Stimulated activated CD8-positive, alpha-beta memory T cell treated with anti-CD3 and anti-CD28 coated beads, Interleukin-2, amount 100 ng/mL, for 48 hours (primary cell): ENCODE data around the gene VMO1.
A peak's percentile ranks its signal among the peaks of the same experiment; 100 is the strongest.

Experiments
- DNase-seq, 2 donors: peaks; one replicate each; pipeline ENCODE4 v3.0.0-alpha.2; 2020; ENCODE audit warnings: low read depth in 2 of 2

Gene VMO1

DNA sequence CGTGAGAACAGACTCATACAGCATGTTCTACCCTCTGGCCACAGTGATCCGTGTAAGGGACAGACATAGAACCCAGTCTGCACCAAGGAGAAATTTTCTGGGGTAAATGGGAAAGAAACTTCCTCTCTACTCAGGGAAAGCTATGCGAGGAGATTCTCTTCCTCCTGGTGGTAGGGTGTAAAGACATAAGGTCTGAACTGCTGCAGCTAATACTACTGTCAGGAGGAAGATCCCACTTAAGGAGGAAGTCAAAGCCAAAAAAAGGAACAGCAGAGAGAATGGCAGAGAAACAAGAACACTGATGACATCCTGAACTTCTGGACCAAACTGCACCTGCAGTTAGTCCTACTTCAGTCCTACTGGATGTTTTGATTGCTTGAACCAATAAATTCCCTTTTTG lies 21.6 kb downstream of the VMO1 start:
- no peak for DNase-seq

DNA sequence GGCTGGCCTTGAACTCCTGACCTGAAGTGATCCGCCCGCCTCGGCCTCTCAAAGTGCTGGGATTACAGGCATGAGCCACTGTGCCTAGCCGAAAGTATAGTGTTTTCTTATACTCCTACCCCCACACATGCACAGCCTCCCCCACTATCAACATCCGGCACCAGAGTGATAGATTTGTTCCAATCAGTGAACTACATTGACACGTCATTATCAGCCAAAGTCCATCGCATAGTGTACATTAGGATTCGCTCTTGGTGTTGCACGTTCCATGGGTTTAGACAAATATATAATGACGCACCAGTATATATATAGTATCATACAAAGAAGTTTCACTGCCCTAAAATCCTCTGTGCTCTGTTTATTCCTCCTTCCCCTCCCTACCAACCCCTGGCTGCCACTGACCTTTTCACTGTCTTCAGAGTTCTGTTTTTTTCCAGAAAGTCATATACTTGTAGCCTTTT lies 26.4 kb downstream of the VMO1 start:
- DNase-seq, result no peak

DNA sequence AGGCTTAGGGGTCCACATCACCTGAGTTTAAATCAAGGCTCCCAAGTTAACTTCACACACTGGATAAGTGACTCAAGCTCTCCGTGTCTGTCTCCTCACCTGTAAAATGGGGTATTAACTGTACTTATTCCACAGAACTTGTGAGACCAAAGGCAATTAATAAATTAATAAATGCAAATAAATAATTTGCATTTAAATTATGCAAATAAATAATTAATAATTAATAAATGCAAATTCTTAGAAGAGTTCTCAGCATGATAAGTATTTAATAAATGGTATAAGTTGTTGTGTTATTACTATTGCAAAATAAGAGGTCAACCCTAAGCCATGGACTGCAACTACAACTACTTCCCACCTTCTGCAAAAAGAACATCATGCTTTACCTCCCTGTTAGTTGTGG lies 32.8 kb downstream of the VMO1 start:
- no peak for DNase-seq

DNA sequence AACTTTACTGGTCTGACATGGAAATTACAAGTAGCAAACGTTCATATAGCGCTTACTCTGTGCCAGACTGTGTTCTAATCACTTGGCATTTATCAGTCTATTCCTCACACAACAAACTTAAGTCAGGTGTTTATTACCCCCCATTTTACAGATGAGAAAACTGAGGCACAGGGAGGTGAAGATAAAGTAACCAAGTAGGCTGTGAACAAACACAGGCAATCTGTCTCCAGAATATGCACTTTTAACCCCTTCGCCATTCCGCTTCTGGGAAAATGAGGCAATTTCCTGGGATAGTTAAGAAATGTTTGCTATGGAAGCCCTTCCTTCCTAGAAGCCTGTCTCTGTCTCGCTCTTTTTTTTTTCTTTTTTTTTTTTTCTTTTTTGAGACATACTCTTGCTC lies 34.2 kb downstream of the VMO1 start:
- DNase-seq, result no peak

DNA sequence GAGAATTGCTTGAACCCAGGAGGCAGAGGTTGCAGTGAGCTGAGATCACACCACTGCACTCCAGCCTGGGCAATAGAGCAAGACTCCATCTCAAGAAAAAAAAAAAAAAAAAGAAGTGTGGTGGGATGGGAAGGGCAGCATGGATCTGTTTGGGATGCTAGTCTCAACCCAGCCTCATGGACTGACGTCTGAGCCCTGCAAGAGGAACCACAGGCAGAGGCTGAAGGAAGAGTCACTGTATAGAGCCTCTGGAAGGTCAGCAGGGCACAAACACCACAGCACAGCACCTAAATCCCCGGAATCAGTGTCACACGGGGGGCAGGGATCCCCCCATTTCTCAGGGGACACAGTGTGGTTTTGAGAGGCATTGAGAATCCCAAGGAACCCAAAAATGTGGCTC lies 35.6 kb downstream of the VMO1 start:
- DNase-seq, result no peak

DNA sequence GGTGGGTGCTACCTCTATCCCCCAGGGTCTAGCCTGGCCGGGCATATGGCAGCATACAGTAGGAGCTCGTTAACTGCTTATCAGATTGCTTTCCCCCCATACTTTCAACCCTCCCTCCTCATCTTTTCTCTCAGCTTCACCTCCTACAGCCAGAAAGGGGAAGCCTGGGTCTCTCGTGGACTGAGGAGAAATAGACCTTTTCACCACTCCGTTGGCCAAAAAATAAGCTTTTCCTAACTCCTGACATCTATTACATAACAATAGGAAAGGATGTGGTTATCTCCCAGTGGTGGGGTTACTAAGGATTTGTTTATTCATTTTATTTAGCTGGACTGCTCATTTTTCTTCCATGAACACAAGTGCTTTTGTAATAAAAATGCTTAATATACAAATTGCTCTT lies 37.5 kb downstream of the VMO1 start:
- no peak for DNase-seq

DNA sequence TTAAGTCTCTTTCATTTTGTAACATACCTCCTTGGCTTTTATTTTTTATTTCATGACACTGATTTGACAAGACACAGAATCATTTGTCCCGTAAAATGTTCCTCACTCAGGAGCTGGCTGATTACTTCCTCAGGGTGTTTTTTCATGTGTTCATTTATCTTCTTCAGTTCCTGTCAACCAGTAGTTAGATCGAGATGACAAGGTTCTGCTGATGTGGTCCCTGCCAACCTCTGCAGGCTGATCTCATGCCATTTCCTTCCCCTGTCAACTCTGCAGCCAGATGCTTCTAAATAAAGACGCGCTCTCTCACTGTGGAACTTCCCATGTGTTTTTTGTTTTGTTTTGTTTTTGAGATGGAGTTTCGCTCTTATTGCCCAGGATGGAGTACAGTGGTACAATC lies 38.3 kb downstream of the VMO1 start:
- no peak for DNase-seq

DNA sequence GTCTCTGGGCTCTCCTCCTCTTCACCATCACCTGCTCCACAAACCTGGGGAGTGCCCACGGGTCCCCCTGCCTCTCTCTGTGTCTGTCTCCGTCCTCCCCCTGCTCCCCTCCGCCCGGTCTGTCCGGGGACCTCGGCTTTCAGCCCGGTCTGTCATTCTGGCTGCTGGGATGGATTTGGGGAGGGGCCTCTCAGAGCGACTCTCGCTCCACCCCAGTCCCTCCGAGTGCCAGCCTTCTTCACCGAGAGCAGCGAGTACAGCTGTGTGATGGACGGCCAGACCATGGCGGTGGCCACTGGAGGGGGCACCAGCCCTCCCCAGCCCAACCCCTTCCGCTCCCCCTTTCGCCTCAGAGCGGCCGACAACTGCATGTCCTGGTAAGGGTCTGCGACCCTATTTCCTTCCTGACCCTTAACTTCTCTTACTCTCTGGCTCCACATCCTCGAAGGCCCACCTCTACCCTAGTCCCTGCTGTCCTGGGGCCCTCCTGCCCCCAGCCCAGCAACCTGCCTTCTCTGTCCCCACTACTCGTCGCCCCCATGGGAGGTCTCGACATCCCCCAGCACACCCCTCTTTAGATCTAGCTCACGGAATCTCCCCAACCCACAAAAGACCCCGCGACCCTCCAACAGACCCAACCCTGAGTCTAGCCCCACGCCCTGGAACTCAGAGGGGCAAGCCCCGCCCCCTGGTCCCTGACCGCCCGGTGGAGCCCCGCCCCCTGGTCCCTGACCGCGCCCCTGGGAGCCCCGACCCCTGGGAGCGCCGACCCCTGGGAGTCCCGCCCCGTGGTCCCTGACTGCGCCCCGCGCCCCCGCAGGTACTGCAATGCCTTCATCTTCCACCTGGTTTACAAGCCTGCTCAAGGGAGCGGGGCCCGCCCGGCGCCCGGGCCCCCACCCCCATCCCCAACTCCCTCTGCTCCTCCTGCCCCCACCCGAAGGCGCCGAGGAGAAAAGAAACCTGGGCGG lies 40.9 kb downstream of the VMO1 start:
- no peak for DNase-seq

DNA sequence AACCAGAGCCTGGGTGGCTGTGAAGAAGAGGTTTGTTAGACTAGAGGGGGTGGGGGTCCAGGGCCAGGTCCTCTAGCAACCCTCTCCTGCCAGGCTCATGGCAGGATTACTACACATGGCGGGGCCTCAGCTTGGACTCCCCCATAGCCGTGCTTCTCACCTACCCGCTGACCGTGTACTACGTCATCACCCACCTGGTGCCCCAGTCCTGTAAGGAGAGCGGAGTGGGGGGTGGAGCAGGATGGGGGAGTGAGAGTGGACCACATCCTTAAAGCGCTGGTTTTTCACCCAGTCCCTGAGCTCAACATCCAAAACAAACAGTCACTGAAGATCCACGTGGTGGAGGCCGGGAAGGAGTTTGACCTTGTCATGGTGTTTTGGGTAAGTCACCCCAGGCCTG lies 42.3 kb downstream of the VMO1 start:
- DNase-seq, result no peak

DNA sequence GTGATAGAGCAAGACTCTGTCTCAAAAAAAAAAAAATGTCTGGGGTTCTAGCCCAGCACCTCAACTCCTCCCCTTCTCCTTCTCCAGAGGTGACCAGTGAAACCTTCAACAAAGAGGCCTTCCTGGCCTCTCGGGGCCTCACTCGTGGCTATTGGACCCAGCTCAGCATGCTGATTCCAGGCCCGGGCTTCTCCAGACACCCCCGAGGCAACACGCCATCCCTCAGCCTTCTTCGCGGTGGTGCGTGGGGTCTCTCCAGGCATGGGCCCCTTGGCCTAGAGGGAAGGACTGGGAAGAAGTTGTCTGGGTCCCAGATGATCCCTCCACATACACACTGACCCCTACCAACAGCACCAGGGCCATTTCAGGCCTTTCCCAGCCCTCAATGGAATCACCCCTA lies 42.9 kb downstream of the VMO1 start:
- no peak for DNase-seq

DNA sequence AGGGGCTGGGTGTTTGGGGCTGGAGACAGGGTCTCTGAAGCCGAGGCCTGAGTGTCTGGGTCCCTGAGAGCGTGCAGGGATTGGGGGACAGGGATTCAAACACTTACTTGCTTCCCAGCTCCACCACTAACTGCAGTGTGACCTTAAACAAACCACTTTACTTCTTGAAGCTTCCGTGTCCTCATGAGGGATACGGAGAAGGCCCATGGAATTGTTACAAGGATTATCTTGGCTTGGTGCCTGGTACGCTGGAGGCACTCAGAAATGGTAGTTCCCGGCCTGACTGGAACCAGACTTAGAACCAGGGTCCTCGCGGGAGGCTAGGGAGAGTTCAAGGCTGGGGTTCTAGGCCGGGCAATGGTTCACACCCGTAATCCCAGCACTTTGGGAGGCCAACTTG lies 43.5 kb downstream of the VMO1 start:
- no peak for DNase-seq

DNA sequence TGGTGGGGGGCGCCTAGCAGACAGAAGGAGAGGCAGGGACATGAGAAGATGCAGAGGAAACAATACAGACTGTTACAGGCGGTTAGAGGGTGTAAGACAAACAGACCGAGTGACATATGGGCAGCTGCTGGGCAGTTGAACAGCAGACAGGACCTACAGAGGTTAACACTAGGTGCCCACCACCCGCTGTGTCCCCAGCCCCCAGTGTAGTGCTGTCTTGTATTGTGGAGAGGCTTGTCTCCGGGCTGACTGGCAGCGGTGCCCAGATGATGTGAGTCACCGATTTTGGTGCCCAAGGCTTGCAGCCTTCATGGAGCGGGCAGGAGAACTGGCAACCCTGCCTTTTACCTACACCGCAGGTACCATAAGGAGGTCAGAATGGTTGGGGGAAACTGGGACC lies 44.0 kb downstream of the VMO1 start:
- no peak for DNase-seq

DNA sequence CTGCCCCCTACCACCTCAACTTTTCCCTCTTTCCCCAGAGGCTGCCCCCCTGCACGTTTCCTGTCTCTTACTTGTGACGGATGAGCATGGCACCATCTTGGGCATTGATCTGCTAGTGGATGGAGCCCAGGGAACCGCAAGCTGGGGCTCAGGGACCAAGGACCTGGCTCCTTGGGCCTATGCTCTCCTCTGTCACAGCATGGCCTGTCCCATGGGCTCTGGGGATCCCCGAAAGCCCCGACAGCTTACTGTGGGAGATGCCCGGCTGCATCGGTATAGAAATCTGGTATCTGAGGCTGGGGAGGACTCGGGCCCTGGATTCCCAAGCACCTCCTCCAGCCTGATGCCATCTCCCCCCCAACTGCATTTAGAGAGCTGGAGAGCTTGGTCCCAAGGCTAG lies 44.6 kb downstream of the VMO1 start:
- DNase-seq, result no peak

DNA sequence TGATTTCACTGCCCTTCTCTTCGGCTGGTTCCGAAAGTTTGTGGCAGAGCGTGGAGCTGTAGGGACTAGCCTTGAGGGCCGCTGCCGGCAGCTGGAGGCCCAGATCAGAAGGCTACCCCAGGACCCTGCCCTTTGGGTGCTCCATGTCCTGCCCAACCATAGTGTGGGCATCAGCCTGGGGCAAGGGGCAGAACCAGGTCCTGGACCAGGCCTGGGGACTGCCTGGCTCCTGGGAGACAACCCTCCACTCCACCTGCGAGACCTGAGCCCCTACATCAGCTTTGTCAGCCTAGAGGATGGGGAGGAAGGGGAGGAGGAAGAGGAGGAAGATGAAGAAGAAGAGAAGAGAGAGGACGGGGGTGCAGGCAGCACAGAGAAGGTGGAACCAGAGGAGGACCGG lies 45.6 kb downstream of the VMO1 start:
- no peak for DNase-seq

DNA sequence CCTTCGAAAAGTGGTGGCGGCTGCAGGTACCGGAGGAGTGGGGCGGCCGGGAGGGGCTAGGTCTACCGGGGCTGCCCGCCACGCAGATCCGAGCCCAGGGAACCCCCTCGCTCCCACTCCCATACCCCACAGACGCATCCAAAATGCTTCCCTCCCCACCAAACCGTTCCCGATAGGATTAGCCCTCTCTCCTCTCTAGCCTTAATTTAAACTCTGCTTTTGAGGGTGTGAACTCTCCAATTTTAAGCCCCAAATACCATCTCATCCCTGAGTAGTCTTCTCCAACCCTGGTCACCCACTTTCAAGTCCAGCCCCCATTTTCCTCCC lies 46.2 kb downstream of the VMO1 start:
- no peak for DNase-seq

DNA sequence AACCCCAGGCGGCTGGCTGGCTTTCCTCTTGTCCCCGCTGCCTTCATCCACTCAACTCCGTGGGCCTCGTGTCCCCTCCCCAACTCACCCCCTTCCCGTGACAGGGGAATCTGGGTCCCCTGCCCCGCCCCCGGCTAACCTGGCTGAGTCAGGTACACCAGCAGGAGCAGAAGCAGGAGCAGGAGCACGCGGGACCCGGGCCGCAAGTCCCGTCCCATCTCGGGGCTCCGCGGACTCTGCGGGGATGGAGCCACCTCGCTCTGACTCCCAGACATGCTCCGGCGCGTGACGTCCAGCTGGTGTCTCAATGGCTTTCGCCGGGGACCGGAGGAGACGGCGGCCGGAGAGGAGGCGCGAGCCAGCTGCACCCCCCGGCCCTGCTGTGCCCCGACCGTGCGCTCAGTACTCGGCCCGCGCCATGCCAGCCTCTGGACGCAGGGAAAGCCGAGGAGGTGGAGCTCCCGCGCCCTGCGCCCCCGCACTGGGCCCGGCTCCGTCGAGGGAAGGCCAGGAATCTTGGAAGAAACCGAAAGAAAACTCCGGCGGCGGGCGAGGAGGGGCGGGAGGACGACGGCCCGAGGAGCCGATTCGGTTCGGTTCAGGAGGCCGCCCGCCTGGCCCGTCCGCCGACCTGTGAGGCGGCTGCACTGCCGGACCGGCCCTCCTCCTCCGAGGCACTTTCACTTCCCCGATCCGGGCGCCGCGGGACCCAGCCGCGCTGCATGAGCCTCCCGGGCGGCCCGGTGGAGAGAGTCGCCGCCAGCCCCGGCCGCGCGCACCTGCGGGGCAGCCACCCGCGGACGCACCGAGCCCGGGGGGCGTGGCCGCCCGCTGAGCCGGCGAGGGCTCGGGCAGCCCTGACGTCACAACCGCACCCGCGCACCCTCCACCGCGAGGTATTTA lies 46.8 kb downstream of the VMO1 start, which contains the start of the genes CXCL16 and ZMYND15:
Gene CXCL16 (minus strand): TSS at position 807 of the 903 bp plus-strand sequence. CDS start 589 bp downstream, at position 218.
Gene ZMYND15 (plus strand): TSS at position 712 of the 903 bp plus-strand sequence. CDS start 716 bp downstream, outside the sequence.
- DNase-seq, result peak in 1 of 2 donors; percentile 41

DNA sequence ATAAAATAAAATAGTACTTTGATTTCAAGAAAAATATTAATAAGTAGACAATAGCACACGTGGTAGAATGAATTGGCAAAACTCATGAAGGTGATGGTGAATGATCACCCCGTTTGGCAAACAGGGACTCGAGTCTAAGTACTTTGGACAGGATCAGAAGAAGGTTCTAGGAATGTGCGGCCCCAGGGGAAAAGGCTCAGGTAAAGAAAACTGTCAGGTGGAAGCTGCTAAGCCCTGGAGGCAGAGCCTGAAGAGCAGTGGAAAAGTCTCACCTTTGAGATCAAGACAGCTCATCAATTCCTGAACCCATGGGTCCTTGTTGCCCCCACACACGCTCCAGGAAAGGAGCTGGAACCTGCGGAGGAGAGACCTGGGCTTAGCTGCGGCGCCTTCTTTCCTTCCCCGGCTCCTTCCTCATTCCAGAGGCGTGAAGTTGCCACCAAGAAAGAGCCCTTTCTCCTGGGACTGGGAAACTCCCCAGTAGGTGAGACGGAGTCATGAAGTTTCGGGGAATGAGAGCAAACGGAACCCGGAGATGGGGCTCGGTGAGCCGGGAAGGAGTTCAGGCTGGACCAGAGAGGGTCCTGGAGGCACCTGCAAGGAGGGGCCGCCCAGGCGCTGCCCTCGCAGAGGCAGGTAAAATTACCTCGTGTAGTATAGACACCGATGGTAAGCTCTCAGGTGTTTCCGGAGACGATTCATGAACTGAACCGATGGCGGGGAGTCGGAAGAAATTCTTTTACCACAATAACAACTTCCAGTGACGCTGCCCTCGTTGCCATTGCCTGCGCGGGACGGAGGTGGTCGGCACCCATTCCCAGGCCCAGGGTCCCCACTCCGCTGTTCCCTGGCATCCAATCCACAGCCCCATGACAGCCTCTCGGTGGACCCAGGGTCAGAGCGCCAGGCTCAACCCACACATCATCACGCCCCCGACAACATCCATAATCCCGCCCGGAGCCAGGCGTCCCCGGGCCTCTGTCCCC lies 47.7 kb downstream of the VMO1 start:
- no peak for DNase-seq

DNA sequence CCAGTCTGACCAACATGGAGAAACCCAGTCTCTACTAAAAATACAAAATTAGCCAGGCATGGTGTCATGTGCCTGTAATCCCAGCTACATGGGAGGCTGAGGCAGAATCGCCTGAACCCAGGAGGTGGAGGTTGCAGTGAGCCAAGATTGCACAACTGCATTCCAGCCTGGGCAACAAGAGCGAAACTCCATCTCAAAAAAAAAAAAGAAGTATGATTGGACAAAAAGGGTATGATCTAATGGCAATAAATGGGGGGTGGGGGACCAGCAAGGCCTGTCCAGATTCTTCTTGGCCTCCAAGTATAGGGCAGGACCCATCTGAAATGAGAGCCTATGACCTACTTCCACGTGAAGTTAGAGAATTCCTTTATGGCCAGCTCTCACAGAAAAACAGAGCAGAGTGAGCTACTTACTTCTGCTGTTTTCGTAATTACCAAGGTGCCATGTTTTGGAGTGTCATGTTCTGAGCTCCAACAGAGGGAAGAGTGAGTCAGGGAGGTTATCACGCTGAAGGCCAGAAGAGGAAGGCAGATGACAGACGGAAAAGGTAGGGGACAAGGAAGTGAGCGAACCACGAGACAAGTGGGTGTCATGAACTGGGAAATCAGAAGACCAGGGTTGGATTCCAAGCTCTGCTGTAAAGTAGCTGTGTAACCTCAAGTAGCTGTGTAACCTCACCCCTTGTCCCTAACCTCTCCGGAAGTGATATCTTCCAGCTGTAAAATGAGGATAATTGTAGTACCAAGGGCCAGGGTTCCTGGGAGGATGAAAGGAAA lies 50.1 kb downstream of the VMO1 start:
- DNase-seq, result no peak
